Posterior vena cava (tissue), 2 donors: ENCODE measurements around the gene ZSCAN30. TPM values are rescaled to one million over a fixed set of nuclear protein-coding genes. Genes with fewer than 3 reads are reported as not detected.

ENCODE experiments used
- total RNA-seq, 2 donors: library from RNA; stranded (reverse); fragmentation: NEBNext Ultra II Directional; extraction: Animal tissue kit (Norgen Biotek cat#: 25700); gene quantifications; one replicate each; pipeline ENCODE4 v1.2.1, GENCODE V29; 2021
- donor health status: DM: yes; HTN: yes; CAD: no.
- donor health status: DM: yes; HTN: yes; CAD: no.

The ZSCAN30 gene
- total RNA-seq, 2 donors from 2014 or later: 12.8 to 14.9 TPM

Other genes with a start within 250 kb of the ZSCAN30 start
- gene MAPRE2, start 248.8 kb downstream of the ZSCAN30 start, total RNA-seq: 10 to 100 TPM; 38.7 to 52.8 TPM
- gene ZNF397, start 49.2 kb downstream of the ZSCAN30 start, total RNA-seq: 10 to 100 TPM; 25.5 to 26.3 TPM
- 10 to 100 TPM; 36.3 to 43.8 TPM for gene ZNF24, start 54.2 kb upstream of the ZSCAN30 start, total RNA-seq
- 1 to 10 TPM; 1.7 to 3.4 TPM for gene ZNF396, start 87.1 kb upstream of the ZSCAN30 start, total RNA-seq
- gene INO80C, start 207.7 kb upstream of the ZSCAN30 start, total RNA-seq: 10 to 100 TPM; 12.4 to 18.8 TPM